ENCODE results near the gene IPCEF1. TPM values are rescaled to one million over a fixed set of nuclear protein-coding genes. Genes with fewer than 3 reads are reported as not detected.

The IPCEF1 gene
- total and polyA plus RNA-seq, 2 of the 8 experiments (the other 6 are each of a cell fraction or from before 2014, with no cell fraction given): 0.41 to 0.78 TPM

DNA sequence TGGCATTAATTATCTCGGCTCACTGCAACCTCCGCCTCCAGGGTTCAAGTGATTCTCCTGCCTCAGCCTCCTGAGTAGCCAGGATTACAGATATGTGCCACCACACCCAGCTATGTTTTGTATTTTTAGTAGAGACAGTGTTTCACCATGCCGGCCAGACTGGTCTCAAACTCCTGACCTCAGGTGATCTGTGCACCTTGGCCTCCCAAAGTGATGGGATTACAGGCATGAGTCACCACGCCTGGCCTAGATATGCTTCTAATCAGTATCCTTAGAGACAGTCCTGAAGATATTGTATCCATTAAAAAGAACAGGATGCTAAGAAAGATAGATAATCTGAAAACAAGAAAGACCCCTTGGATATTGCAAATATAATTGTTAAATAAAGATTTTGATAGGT, 3.1 kb upstream of the IPCEF1 start:
- H4K5ac ChIP-seq (ENCODE audit: insufficient read length, low read depth, low read length): no peak overlapping the region
- no peak overlapping the region for H3K18ac ChIP-seq (ENCODE audit: extremely low read depth, low read length)
- H2BK120ac ChIP-seq (replicated peaks; ENCODE audit: low read depth, low read length): no peak overlapping the region
- H3K4ac ChIP-seq (replicated peaks; ENCODE audit: insufficient read length, low read depth, low read length): no peak overlapping the region
- DNase-seq (ENCODE audit: low read depth in 1 of 2, low spot score in 2 of 2) (no peak), FAIRE-seq (no peak)
- H4K20me1 ChIP-seq (replicated peaks in 1 of 2; ENCODE audit: control insufficient read depth in 1 of 2, insufficient read depth in 2 of 2, low read length in 2 of 2): no peaks in the 10 kb centered on the region
- H3K9ac ChIP-seq (replicated peaks in 1 of 4; ENCODE audit: extremely low read depth in 1 of 4, low read depth in 3 of 4, low read length in 3 of 4): no peak overlapping the region
- no peak overlapping the region for H3K14ac ChIP-seq (ENCODE audit: insufficient read length)
- no peak overlapping the region for H4K91ac ChIP-seq (replicated peaks; ENCODE audit: insufficient read length, low read length)
- no peaks in the 10 kb centered on the region for H3K4me1 ChIP-seq (replicated peaks in 1 of 4; ENCODE audit: control insufficient read depth in 3 of 4, insufficient read depth in 4 of 4, low read length in 3 of 4)
- H3K27me3 ChIP-seq (replicated peaks in 1 of 4; ENCODE audit: control insufficient read depth in 3 of 4, extremely low read depth in 1 of 4, insufficient read depth in 3 of 4, low read length in 3 of 4): no peaks in the 10 kb centered on the region
- H3K4me2 ChIP-seq (ENCODE audit: insufficient read depth in 1 of 2, low read depth in 2 of 2, low read length in 2 of 2): no peak overlapping the region
- H3K27ac ChIP-seq (ENCODE audit: low read depth, low read length): no peak overlapping the region
- no peaks in the 10 kb centered on the region for H3K36me3 ChIP-seq (ENCODE audit: control insufficient read depth in 2 of 4, insufficient read depth in 4 of 4, low read length in 3 of 4)
- no peak overlapping the region for H2BK5ac ChIP-seq (ENCODE audit: low read depth, low read length)
- H2BK20ac ChIP-seq (ENCODE audit: low read length): no peak overlapping the region
- H3K56ac ChIP-seq (replicated peaks; ENCODE audit: insufficient read length, low read depth, low read length): no peak overlapping the region
- CTCF ChIA-PET (ENCODE audit: partially characterized antibody): no interaction called here
- H3K9me3 ChIP-seq (ENCODE audit: insufficient read depth in 2 of 2, low read depth in 1 of 2, low read length in 1 of 2): no peaks in the 10 kb centered on the region
- no peak overlapping the region for H2AFZ ChIP-seq (ENCODE audit: low read length)
- H4K8ac ChIP-seq (ENCODE audit: extremely low read depth, insufficient read depth, low read length): no peak overlapping the region
- WGBS, 2 experiments (ENCODE audit: extremely low coverage in 1 of 2, insufficient coverage in 1 of 2, insufficient read length in 1 of 2, insufficient replicate concordance in 2 of 2, low coverage in 1 of 2, low lambda C conversion rate in 2 of 2, missing lambda C conversion rate in 1 of 2): 86% methylated on average over 4 of the region's 4 CpGs; no CpG with 5 or more reads in 1 of the 2 experiments
- H3K23ac ChIP-seq (ENCODE audit: insufficient read length): no peak overlapping the region
- no peak overlapping the region for H2BK12ac ChIP-seq (ENCODE audit: low read depth, low read length)
- H3K79me2 ChIP-seq (ENCODE audit: control insufficient read depth in 1 of 2, insufficient read depth in 2 of 2, low read length in 2 of 2): no peaks in the 10 kb centered on the region
- no peaks in the 10 kb centered on the region for H3K79me1 ChIP-seq (ENCODE audit: low read depth, low read length)
- no peaks in the 10 kb centered on the region for H3K23me2 ChIP-seq (ENCODE audit: low read depth, low read length)
- H3K4me3 ChIP-seq (ENCODE audit: extremely low read depth in 1 of 4, insufficient read depth in 2 of 4, low read depth in 3 of 4, low read length in 4 of 4): no peak overlapping the region
- H2AK5ac ChIP-seq (ENCODE audit: low read depth, low read length): no peak overlapping the region
- no peak overlapping the region for H2BK15ac ChIP-seq (ENCODE audit: low read length)
- POLR2A ChIA-PET (ENCODE audit: partially characterized antibody): no interaction called here
- TF ChIP-seq CHD1 (IDR thresholded peaks at IDR 0.05; ENCODE audit: low read depth, low read length) (no peak), BRCA1 (IDR thresholded peaks at IDR 0.05; ENCODE audit: low read depth, low read length) (no peak), EGR1 (IDR thresholded peaks at IDR 0.05; ENCODE audit: borderline replicate concordance, low read depth, low read length) (no peak), CREB1 (IDR thresholded peaks at IDR 0.05) (no peak), TAF7 (optimal IDR thresholded peaks at IDR 0.05; ENCODE audit: borderline replicate concordance, low read depth, low read length) (no peak), POLR2AphosphoS5 (IDR thresholded peaks at IDR 0.05; ENCODE audit: low read depth, low read length) (no peak), SP1 (IDR thresholded peaks at IDR 0.05; ENCODE audit: low read depth, low read length) (no peak)
- TF ChIP-seq, protein P1, sequence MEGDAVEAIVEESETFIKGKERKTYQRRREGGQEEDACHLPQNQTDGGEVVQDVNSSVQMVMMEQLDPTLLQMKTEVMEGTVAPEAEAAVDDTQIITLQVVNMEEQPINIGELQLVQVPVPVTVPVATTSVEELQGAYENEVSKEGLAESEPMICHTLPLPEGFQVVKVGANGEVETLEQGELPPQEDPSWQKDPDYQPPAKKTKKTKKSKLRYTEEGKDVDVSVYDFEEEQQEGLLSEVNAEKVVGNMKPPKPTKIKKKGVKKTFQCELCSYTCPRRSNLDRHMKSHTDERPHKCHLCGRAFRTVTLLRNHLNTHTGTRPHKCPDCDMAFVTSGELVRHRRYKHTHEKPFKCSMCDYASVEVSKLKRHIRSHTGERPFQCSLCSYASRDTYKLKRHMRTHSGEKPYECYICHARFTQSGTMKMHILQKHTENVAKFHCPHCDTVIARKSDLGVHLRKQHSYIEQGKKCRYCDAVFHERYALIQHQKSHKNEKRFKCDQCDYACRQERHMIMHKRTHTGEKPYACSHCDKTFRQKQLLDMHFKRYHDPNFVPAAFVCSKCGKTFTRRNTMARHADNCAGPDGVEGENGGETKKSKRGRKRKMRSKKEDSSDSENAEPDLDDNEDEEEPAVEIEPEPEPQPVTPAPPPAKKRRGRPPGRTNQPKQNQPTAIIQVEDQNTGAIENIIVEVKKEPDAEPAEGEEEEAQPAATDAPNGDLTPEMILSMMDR (IDR thresholded peaks at IDR 0.05; ENCODE audit: control extremely low read depth in 1 of 3, insufficient read depth in 1 of 3, low read depth in 1 of 3, low read length in 3 of 3): no peak
